GM12891 (cell line): ENCODE measurements around the gene UBASH3B.

Experiments used
- POLR2A ChIP-seq: IDR thresholded peaks from 2 replicates; pipeline ENCODE4 v1.6.1; 2011; ENCODE audit warnings: low read depth, low read length, control low read depth
- POLR2AphosphoS5 ChIP-seq: IDR thresholded peaks from 2 replicates; pipeline ENCODE4 v1.6.1; 2011; ENCODE audit warnings: low read depth, low read length, control low read depth
- POU2F2 ChIP-seq: IDR thresholded peaks from 2 replicates; pipeline ENCODE4 v1.6.1; 2011; ENCODE audit warnings: low read depth, mild to moderate bottlenecking, control low read depth, low read length, moderate library complexity
- SPI1 ChIP-seq: IDR thresholded peaks from 2 replicates; pipeline ENCODE4 v1.6.1; 2011; ENCODE audit warnings: low read depth, low read length, control low read depth
- TAF1 ChIP-seq: IDR thresholded peaks from 2 replicates; pipeline ENCODE4 v1.6.1; 2011; ENCODE audit warnings: low read depth, low read length, control low read depth

DNA sequence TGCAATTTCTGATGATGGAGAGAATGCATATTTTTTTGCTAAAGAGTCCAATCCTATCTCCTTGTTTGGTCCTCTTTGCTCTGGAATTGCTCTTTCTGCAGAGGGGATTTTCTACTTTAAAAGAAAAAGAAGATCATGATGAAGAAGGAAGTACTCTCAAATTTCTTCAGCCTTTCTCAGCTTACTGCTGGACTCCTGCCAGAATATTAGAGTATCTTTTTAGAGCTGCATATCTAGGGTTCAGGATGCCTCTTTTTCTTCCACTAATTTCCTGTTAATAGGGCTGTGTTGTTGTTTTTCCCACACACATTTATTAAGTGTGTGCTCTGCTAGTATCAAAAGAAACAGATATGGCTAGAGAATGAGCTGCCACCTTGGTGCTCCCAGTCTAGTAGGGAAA is 18.2 kb downstream of the UBASH3B start:
- TF ChIP-seq POLR2AphosphoS5: no peak
- no peak for TF ChIP-seq POLR2A
- TF ChIP-seq TAF1: no peak
- TF ChIP-seq SPI1: no peak
- TF ChIP-seq POU2F2: no peak
